Measurements from ENCODE around the gene TUBB3. TPM values are rescaled to one million over a fixed set of nuclear protein-coding genes. Genes with fewer than 3 reads are reported as not detected.
"Not testable (repeated sequence)": the region's sequence is repeated elsewhere in the genome, so short reads cannot be mapped to it uniquely, and the experiment has no call there.

Gene TUBB3
- total RNA-seq, 3 donors from 2014 or later = 1.6 to 2.9 (median 1.8) TPM

DNA sequence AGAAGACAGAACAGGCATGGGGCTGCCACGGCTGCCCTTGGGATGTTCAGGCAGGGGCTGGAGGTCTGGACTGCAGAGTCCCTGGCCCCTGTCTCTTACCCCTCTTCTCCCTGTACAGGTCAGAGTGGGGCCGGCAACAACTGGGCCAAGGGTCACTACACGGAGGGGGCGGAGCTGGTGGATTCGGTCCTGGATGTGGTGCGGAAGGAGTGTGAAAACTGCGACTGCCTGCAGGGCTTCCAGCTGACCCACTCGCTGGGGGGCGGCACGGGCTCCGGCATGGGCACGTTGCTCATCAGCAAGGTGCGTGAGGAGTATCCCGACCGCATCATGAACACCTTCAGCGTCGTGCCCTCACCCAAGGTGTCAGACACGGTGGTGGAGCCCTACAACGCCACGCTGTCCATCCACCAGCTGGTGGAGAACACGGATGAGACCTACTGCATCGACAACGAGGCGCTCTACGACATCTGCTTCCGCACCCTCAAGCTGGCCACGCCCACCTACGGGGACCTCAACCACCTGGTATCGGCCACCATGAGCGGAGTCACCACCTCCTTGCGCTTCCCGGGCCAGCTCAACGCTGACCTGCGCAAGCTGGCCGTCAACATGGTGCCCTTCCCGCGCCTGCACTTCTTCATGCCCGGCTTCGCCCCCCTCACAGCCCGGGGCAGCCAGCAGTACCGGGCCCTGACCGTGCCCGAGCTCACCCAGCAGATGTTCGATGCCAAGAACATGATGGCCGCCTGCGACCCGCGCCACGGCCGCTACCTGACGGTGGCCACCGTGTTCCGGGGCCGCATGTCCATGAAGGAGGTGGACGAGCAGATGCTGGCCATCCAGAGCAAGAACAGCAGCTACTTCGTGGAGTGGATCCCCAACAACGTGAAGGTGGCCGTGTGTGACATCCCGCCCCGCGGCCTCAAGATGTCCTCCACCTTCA, 11.7 kb downstream of the TUBB3 start:
- Histone ChIP-seq H3K4me3 (no peak overlapping the region), H3K36me3 (no peaks in the 10 kb centered on the region), H3K27ac (no peak overlapping the region), H3K4me1 (no peaks in the 10 kb centered on the region), H3K9me3 (no peaks in the 10 kb centered on the region), H3K27me3 (no peaks in the 10 kb centered on the region)
- TF ChIP-seq POLR2A (IDR thresholded peaks at IDR 0.05) (no peak), POLR2AphosphoS5 (IDR thresholded peaks at IDR 0.05) (no peak)
- TF ChIP-seq, protein P1, sequence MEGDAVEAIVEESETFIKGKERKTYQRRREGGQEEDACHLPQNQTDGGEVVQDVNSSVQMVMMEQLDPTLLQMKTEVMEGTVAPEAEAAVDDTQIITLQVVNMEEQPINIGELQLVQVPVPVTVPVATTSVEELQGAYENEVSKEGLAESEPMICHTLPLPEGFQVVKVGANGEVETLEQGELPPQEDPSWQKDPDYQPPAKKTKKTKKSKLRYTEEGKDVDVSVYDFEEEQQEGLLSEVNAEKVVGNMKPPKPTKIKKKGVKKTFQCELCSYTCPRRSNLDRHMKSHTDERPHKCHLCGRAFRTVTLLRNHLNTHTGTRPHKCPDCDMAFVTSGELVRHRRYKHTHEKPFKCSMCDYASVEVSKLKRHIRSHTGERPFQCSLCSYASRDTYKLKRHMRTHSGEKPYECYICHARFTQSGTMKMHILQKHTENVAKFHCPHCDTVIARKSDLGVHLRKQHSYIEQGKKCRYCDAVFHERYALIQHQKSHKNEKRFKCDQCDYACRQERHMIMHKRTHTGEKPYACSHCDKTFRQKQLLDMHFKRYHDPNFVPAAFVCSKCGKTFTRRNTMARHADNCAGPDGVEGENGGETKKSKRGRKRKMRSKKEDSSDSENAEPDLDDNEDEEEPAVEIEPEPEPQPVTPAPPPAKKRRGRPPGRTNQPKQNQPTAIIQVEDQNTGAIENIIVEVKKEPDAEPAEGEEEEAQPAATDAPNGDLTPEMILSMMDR (IDR thresholded peaks at IDR 0.05) = no peak
- DNase-seq (ENCODE audit: low spot score in 2 of 2) = no peak
- intact Hi-C loops (cut with DNase I; ENCODE audit: low total_unique reads) = no loop called here

DNA sequence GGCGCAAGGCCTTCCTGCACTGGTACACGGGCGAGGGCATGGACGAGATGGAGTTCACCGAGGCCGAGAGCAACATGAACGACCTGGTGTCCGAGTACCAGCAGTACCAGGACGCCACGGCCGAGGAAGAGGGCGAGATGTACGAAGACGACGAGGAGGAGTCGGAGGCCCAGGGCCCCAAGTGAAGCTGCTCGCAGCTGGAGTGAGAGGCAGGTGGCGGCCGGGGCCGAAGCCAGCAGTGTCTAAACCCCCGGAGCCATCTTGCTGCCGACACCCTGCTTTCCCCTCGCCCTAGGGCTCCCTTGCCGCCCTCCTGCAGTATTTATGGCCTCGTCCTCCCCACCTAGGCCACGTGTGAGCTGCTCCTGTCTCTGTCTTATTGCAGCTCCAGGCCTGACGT, 12.5 kb downstream of the TUBB3 start:
- H3K27me3 ChIP-seq; H3K27ac ChIP-seq; intact Hi-C loops (cut with DNase I; ENCODE audit: low total_unique reads); DNase-seq (ENCODE audit: low spot score in 2 of 2); H3K4me3 ChIP-seq; H3K9me3 ChIP-seq; H3K36me3 ChIP-seq; H3K4me1 ChIP-seq: not testable (repeated sequence)

DNA sequence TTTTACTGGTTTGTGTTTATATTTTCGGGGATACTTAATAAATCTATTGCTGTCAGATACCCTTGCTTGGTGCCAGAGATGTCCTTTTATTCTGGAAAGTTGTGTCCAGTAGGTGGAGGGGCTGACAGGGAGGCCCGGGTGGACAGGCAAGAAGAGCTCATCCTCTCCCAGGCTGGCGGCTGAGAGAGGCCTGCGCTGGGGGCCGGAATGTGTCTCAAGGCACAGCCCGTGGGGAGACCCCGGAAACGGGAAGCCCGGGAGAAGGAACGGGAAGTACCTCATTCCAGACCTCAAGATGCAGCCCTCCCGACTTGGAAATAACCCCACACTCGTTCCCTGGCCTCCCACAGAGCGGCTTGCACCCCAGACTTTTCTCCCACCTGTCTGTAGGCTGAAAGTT, 12.9 kb downstream of the TUBB3 start:
- DNase-seq (ENCODE audit: low spot score in 2 of 2) = no peak
- no peak for TF ChIP-seq POLR2AphosphoS5 (IDR thresholded peaks at IDR 0.05)
- TF ChIP-seq POLR2A (IDR thresholded peaks at IDR 0.05) = no peak
- TF ChIP-seq, protein P1 (IDR thresholded peaks at IDR 0.05) = no peak
- Histone ChIP-seq H3K36me3 (no peaks in the 10 kb centered on the region), H3K9me3 (no peaks in the 10 kb centered on the region), H3K4me3 (no peak overlapping the region), H3K4me1 (no peaks in the 10 kb centered on the region), H3K27ac (no peak overlapping the region), H3K27me3 (no peaks in the 10 kb centered on the region)
- intact Hi-C loops (cut with DNase I; ENCODE audit: low total_unique reads) = no loop called here

DNA sequence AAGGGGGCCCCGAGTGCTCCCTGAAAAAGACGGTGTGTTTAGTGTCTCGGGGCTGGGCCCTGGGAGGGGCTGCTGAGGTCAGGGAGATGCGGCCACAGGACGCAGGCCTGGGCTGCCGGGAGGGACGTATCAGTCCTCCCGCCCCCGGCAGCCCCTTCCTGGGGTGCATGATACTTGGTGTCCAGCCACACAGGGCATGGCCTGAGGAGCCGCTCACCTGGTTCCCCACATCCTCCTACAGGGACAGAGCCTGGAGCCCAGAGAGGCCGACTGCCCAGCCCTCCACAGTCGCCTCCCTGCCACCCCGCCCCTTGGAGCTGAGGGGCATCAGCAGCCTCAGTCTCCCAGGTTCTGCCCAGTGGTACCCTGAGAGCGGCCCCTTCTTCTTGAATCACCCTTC, 13.4 kb downstream of the TUBB3 start:
- intact Hi-C loops (cut with DNase I; ENCODE audit: low total_unique reads) = no loop called here
- no peak for TF ChIP-seq POLR2A (IDR thresholded peaks at IDR 0.05)
- no peak for TF ChIP-seq POLR2AphosphoS5 (IDR thresholded peaks at IDR 0.05)
- TF ChIP-seq, protein P1 (IDR thresholded peaks at IDR 0.05) = no peak

DNA sequence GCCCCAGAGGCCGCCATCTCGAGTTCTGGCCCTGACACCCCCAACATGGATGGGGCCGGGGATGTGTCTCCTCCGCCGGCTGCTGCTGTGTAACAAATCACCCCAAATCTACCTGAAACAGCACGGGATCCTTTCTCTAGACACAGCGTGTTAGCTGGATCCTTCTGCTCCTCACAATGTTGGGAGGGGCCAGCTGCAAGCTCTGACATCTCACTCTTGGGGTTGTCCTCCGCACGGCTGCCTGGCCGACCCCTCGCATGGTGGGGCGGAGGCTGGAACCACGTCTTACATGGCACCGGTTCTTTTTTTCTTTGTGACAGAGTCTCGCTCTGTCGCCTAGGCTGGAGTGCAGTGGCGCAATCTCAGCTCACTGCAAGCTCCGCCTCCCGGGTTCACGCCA, 13.8 kb downstream of the TUBB3 start:
- Histone ChIP-seq H3K4me3 (no peak overlapping the region), H3K27me3 (no peaks in the 10 kb centered on the region), H3K27ac (no peak overlapping the region), H3K36me3 (no peaks in the 10 kb centered on the region), H3K4me1 (no peaks in the 10 kb centered on the region), H3K9me3 (no peaks in the 10 kb centered on the region)
- intact Hi-C loops (cut with DNase I; ENCODE audit: low total_unique reads) = no loop called here
- DNase-seq (ENCODE audit: low spot score in 2 of 2) = no peak
- TF ChIP-seq, protein P1 (IDR thresholded peaks at IDR 0.05) = no peak
- no peak for TF ChIP-seq POLR2A (IDR thresholded peaks at IDR 0.05)
- TF ChIP-seq POLR2AphosphoS5 (IDR thresholded peaks at IDR 0.05) = no peak

More for the DNA sequence above, 13.4 kb downstream of the TUBB3 start:
- no peak for DNase-seq (ENCODE audit: low spot score in 2 of 2)
- no peaks in the 10 kb centered on the region for H3K36me3 ChIP-seq
- H3K4me1 ChIP-seq = no peaks in the 10 kb centered on the region
- no peak overlapping the region for H3K4me3 ChIP-seq
- no peaks in the 10 kb centered on the region for H3K9me3 ChIP-seq
- no peaks in the 10 kb centered on the region for H3K27me3 ChIP-seq
- no peak overlapping the region for H3K27ac ChIP-seq

Data from breast epithelium (tissue), 4 donors.